Measurements from ENCODE around the gene RPS19BP1. TPM values are rescaled to one million over a fixed set of nuclear protein-coding genes. Genes with fewer than 3 reads are reported as not detected.
"Not testable (repeated sequence)": the region's sequence is repeated elsewhere in the genome, so short reads cannot be mapped to it uniquely, and the experiment has no call there.

The RPS19BP1 gene
- total and polyA plus RNA-seq, 8 donors: 36.9 to 684 (median 155) TPM

DNA sequence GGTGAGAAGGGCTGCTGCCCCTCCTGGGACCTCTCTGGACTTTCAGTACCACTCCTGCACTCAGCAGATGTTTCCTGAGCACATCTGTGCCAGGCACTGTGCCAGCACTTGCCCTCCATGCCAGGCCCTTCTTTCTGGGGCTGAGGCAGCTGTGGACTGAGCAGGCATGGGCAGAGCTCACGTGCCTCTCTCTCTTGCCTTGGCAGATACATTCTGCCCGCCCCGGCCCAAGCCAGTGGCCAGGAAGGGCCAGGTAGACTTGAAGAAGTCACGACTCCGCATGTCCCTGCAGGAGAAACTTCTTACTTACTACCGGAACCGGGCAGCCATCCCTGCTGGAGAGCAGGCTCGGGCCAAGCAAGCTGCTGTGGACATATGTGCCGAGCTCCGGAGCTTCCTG lies 20.5 kb downstream of the RPS19BP1 start:
- peaks cover 60 to 100% (median 98%) of the 10 kb centered on the region in 4 donors for H3K36me3 ChIP-seq
- TF ChIP-seq POLR2AphosphoS5 (IDR thresholded peaks at IDR 0.05): no peak
- no peak for TF ChIP-seq POLR2A (IDR thresholded peaks at IDR 0.05)
- TF ChIP-seq EP300 (IDR thresholded peaks at IDR 0.05): no peak
- TF ChIP-seq, protein P1, sequence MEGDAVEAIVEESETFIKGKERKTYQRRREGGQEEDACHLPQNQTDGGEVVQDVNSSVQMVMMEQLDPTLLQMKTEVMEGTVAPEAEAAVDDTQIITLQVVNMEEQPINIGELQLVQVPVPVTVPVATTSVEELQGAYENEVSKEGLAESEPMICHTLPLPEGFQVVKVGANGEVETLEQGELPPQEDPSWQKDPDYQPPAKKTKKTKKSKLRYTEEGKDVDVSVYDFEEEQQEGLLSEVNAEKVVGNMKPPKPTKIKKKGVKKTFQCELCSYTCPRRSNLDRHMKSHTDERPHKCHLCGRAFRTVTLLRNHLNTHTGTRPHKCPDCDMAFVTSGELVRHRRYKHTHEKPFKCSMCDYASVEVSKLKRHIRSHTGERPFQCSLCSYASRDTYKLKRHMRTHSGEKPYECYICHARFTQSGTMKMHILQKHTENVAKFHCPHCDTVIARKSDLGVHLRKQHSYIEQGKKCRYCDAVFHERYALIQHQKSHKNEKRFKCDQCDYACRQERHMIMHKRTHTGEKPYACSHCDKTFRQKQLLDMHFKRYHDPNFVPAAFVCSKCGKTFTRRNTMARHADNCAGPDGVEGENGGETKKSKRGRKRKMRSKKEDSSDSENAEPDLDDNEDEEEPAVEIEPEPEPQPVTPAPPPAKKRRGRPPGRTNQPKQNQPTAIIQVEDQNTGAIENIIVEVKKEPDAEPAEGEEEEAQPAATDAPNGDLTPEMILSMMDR (IDR thresholded peaks at IDR 0.05): no peak
- no peak overlapping the region for H3K27ac ChIP-seq
- 89 to 97% (median 92%) methylated on average over 8 to 10 of the region's 10 CpGs for WGBS, 5 donors
- H3K27me3 ChIP-seq: no peaks in the 10 kb centered on the region
- H3K4me3 ChIP-seq: no peak overlapping the region
- DNase-seq: no peak
- no peaks in the 10 kb centered on the region for H3K9me3 ChIP-seq
- peaks cover 0 to 10% (median 2%) of the 10 kb centered on the region in 4 donors for H3K4me1 ChIP-seq
- intact Hi-C loops (cut with DNase I; ENCODE audit: low total_unique reads): loop anchor here (10.0 kb wide), 1 partner anchor 107 kb away; no protein-coding TSS in a partner anchor

DNA sequence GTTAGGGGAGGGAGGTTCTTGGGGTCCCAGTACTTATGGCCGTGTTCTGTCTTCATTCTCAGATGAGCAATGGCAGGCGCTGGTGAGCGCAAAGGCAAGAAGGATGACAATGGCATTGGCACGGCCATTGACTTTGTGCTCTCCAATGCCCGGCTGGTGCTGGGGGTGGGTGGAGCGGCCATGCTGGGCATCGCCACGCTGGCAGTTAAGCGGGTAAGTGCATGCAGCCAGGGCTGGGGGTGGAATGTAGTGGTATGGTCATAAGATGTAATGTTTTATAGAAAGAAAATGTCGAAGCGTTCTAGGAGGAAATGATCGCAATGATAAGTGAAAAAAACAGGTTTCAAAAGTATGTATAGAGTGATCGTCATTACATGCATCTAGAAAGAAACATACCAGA lies 21.3 kb downstream of the RPS19BP1 start:
- intact Hi-C loops (cut with DNase I; ENCODE audit: low total_unique reads): loop anchor here (10.0 kb wide), 1 partner anchor 106 kb away; no protein-coding TSS in a partner anchor
- H3K36me3 ChIP-seq: peaks cover 64 to 100% (median 99%) of the 10 kb centered on the region in 4 donors
- no peak for DNase-seq
- TF ChIP-seq, protein P1 (IDR thresholded peaks at IDR 0.05): no peak
- TF ChIP-seq POLR2A (IDR thresholded peaks at IDR 0.05): no peak
- WGBS, 5 donors: 90 to 97% (median 94%) methylated on average over 13 of the region's 13 CpGs
- no peak overlapping the region for H3K27ac ChIP-seq
- no peaks in the 10 kb centered on the region for H3K9me3 ChIP-seq
- peaks cover 0 to 13% (median 5%) of the 10 kb centered on the region in 4 donors for H3K4me1 ChIP-seq
- H3K4me3 ChIP-seq: no peak overlapping the region
- no peaks in the 10 kb centered on the region for H3K27me3 ChIP-seq

DNA sequence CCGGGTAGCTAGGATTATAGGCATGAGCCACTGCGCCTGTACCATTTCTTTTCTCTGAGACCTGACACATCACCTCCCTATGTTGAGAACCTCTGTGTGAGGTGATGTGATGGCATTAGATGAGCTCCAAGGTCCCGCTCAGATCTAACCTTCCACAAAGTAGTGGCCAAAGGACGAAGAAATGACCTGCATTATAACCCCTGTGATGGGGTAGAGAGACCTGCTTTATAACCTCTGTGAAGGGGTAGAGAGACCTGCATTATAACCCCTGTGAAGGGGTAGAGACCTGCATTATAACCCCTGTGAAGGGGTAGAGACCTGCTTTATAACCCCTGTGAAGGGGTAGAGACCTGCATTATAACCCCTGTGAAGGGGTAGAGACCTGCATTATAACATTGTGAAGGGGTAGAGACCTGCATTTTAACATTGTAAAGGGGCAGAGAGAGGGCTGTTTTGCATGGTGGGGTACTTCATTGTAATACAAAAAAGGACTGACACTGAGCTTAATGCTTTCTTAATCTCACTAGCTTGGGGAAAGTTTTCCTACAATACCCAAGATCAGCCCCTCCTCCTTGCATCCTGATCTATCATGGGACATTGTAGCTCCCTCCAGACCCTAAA lies 21.9 kb downstream of the RPS19BP1 start:
- TF ChIP-seq POLR2A (IDR thresholded peaks at IDR 0.05) (no peak), EP300 (IDR thresholded peaks at IDR 0.05) (no peak), POLR2AphosphoS5 (IDR thresholded peaks at IDR 0.05) (no peak)
- TF ChIP-seq, protein P1 (IDR thresholded peaks at IDR 0.05): no peak
- no peak for DNase-seq
- H3K36me3 ChIP-seq: peaks cover 70 to 100% (median 100%) of the 10 kb centered on the region in 4 donors
- no peaks in the 10 kb centered on the region for H3K9me3 ChIP-seq
- peaks cover 0 to 17% (median 6%) of the 10 kb centered on the region in 4 donors for H3K4me1 ChIP-seq
- no peak overlapping the region for H3K27ac ChIP-seq
- no peak overlapping the region for H3K4me3 ChIP-seq
- H3K27me3 ChIP-seq: no peaks in the 10 kb centered on the region
- 85 to 95% (median 92%) methylated on average over 4 of the region's 4 CpGs for WGBS, 5 donors
- intact Hi-C loops (cut with DNase I; ENCODE audit: low total_unique reads): loop anchor here (10.0 kb wide), 1 partner anchor 106 kb away; no protein-coding TSS in a partner anchor

DNA sequence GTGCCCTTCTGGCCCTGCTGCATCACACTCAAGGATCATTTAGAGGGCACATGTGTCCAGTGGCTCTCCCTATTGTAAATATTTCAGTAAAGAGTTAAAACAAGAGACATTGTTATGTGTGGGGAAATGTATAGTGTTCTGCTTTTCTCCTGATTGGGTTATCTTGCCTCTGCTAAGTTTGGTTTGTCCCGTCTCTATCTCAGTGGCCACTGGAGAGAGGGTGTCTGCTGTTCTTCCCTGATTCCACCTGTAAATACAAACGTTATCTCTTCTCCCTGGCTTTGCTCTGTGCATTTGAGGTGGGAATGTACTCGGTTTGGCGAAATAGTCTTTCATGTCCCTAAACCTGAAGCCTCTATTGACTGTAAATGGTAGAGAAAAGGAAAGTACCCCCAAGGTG lies 24.2 kb downstream of the RPS19BP1 start:
- no peak for DNase-seq
- 59 to 75% (median 66%) methylated on average over 4 of the region's 4 CpGs for WGBS, 5 donors
- H3K27ac ChIP-seq: no peak overlapping the region
- TF ChIP-seq POLR2A (IDR thresholded peaks at IDR 0.05): no peak
- H3K27me3 ChIP-seq: no peaks in the 10 kb centered on the region
- intact Hi-C loops (cut with DNase I; ENCODE audit: low total_unique reads): no loop called here
- H3K9me3 ChIP-seq: no peaks in the 10 kb centered on the region
- peaks cover 69 to 98% (median 94%) of the 10 kb centered on the region in 4 donors for H3K36me3 ChIP-seq
- no peak overlapping the region for H3K4me3 ChIP-seq
- peaks cover 7 to 30% (median 23%) of the 10 kb centered on the region in 4 donors for H3K4me1 ChIP-seq

DNA sequence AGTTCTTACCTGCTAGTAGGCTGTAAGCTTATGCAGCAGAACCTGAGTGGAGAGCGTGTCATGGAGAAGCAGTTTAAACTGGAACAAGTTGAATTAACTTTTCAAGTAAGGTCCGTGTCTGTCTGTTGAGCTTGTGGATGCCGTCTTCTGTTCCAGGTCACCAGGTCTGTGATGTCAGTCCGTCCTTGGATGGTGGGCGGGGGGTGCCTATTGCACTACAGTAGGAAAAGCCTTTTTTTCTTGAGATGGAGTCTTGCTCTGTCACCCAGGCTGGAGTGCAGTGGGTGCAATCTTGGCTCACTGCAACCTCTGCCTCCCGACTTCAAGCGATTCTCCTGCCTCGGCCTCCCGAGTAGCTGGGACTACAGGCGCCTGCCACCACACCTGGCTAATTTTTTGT lies 25.5 kb downstream of the RPS19BP1 start:
- Histone ChIP-seq H3K4me1 (peaks cover 12 to 38% (median 32%) of the 10 kb centered on the region in 4 donors), H3K36me3 (peaks cover 55 to 84% (median 81%) of the 10 kb centered on the region in 4 donors)
- H3K27me3 ChIP-seq; H3K4me3 ChIP-seq; intact Hi-C loops (cut with DNase I; ENCODE audit: low total_unique reads); H3K9me3 ChIP-seq; H3K27ac ChIP-seq; DNase-seq: not testable (repeated sequence)
- 75 to 91% (median 79%) methylated on average over 10 of the region's 10 CpGs for WGBS, 5 donors
